ENCODE data around the gene SIRT2. TPM values are rescaled to one million over a fixed set of nuclear protein-coding genes. Genes with fewer than 3 reads are reported as not detected.

SIRT2 gene
- total and polyA plus RNA-seq, 2 of the 13 experiments (the other 11 are each of a cell fraction or from before 2014, with no cell fraction given) = 22.3 to 26.1 TPM

GRCh38 chr19:38899447-38900201 lies at the start of gene SIRT2, which contains the start of gene NFKBIB (continued):
- TF ChIP-seq, protein P1, sequence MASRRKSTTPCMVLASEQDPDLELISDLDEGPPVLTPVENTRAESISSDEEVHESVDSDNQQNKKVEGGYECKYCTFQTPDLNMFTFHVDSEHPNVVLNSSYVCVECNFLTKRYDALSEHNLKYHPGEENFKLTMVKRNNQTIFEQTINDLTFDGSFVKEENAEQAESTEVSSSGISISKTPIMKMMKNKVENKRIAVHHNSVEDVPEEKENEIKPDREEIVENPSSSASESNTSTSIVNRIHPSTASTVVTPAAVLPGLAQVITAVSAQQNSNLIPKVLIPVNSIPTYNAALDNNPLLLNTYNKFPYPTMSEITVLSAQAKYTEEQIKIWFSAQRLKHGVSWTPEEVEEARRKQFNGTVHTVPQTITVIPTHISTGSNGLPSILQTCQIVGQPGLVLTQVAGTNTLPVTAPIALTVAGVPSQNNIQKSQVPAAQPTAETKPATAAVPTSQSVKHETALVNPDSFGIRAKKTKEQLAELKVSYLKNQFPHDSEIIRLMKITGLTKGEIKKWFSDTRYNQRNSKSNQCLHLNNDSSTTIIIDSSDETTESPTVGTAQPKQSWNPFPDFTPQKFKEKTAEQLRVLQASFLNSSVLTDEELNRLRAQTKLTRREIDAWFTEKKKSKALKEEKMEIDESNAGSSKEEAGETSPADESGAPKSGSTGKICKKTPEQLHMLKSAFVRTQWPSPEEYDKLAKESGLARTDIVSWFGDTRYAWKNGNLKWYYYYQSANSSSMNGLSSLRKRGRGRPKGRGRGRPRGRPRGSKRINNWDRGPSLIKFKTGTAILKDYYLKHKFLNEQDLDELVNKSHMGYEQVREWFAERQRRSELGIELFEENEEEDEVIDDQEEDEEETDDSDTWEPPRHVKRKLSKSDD (CRISPR knock-in tag; IDR thresholded peaks at IDR 0.05; ENCODE audit: low read depth) = peak; percentile 91
- TF ChIP-seq ZNF143 (CRISPR knock-in tag; IDR thresholded peaks at IDR 0.05) (peak; percentile 99), U2AF1 (optimal IDR thresholded peaks at IDR 0.05; ENCODE audit: low read depth, low read length) (no peak), FOXK1 (CRISPR knock-in tag; IDR thresholded peaks at IDR 0.05; ENCODE audit: borderline replicate concordance, low read depth) (peak; percentile 64), GABPB1 (CRISPR knock-in tag; IDR thresholded peaks at IDR 0.05) (peak; percentile 95), SYNCRIP (IDR thresholded peaks at IDR 0.05; ENCODE audit: insufficient read depth, low read depth, low read length) (no peak), POLR2G (IDR thresholded peaks at IDR 0.05; ENCODE audit: low read depth, low read length) (peak; percentile 71), ZNF121 (CRISPR knock-in tag; IDR thresholded peaks at IDR 0.05) (peak; percentile 100), ZNF768 (CRISPR knock-in tag; IDR thresholded peaks at IDR 0.05) (peak; percentile 23; the same call in 1 of the 2 replicates), PTBP1 (IDR thresholded peaks at IDR 0.05; ENCODE audit: low read depth, low read length, poor library complexity, severe bottlenecking) (peak; percentile 13), ZNF331 (CRISPR knock-in tag; IDR thresholded peaks at IDR 0.05) (peak; percentile 8; the same call in 1 of the 2 replicates), SUZ12 (IDR thresholded peaks at IDR 0.05; ENCODE audit: low read depth, low read length) (peak; percentile 71), ZNF326 (CRISPR knock-in tag; IDR thresholded peaks at IDR 0.05; ENCODE audit: borderline replicate concordance) (no peak), EHMT2 (IDR thresholded peaks at IDR 0.05; ENCODE audit: borderline replicate concordance, low read depth, low read length) (no peak), NFYB (CRISPR knock-in tag; IDR thresholded peaks at IDR 0.05) (peak; percentile 100), TBX2 (CRISPR knock-in tag; IDR thresholded peaks at IDR 0.05; ENCODE audit: borderline replicate concordance) (peak; percentile 68), WIZ (CRISPR knock-in tag; IDR thresholded peaks at IDR 0.05) (no peak), REPIN1 (CRISPR knock-in tag; IDR thresholded peaks at IDR 0.05; ENCODE audit: borderline replicate concordance, low read depth) (no peak), BCL6 (CRISPR knock-in tag; IDR thresholded peaks at IDR 0.05) (peak; percentile 27; the same call in 1 of the 2 replicates), SAFB2 (CRISPR knock-in tag; IDR thresholded peaks at IDR 0.05; ENCODE audit: borderline replicate concordance, low read depth) (peak; percentile 50; the same call in 1 of the 2 replicates), RELA (CRISPR knock-in tag; IDR thresholded peaks at IDR 0.05) (0 out of 2 replicates have a peak, but pooled peaks have one; percentile 91), ZNF333 (CRISPR knock-in tag; IDR thresholded peaks at IDR 0.05; ENCODE audit: borderline replicate concordance) (no peak), ZNF772 (CRISPR knock-in tag; IDR thresholded peaks at IDR 0.05) (peak; percentile 27; the same call in 1 of the 2 replicates)
- TF ChIP-seq, protein P2, sequence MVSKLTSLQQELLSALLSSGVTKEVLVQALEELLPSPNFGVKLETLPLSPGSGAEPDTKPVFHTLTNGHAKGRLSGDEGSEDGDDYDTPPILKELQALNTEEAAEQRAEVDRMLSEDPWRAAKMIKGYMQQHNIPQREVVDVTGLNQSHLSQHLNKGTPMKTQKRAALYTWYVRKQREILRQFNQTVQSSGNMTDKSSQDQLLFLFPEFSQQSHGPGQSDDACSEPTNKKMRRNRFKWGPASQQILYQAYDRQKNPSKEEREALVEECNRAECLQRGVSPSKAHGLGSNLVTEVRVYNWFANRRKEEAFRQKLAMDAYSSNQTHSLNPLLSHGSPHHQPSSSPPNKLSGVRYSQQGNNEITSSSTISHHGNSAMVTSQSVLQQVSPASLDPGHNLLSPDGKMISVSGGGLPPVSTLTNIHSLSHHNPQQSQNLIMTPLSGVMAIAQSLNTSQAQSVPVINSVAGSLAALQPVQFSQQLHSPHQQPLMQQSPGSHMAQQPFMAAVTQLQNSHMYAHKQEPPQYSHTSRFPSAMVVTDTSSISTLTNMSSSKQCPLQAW (CRISPR knock-in tag; IDR thresholded peaks at IDR 0.05) = peak; percentile 81; the same call in 1 of the 2 replicates
- TF ChIP-seq, protein P3, sequence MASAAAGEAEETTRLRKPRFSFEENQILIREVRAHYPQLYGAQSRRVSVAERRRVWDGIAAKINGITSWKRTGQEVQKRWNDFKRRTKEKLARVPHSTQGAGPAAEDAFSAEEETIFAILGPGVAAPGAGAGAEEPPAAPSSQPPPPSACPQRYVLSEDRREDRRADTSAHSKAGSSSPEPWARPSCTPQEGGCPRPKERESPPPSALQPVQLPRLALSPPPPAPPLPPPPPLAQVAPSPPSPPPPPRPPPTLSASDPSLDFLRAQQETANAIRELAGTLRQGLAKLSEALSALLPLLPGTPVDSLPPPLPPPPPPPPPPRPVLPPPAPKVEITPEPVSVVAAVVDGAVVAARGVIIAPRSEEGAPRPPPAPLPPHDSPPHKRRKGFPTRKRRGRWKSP (CRISPR knock-in tag; IDR thresholded peaks at IDR 0.05) = no peak

Measured in HepG2 (cell line).